Upper lobe of right lung (tissue), 1 donor: ENCODE measurements around the gene PKD1. TPM values are rescaled to one million over a fixed set of nuclear protein-coding genes. Genes with fewer than 3 reads are reported as not detected.
A peak's percentile ranks its signal among the peaks of the same experiment; 100 is the strongest.

ENCODE experiments used
- ATAC-seq: fragments of 200-7000 bp; cut with Tn5 transposase; one replicate; pipeline ENCODE4 v1.9.1; 2020; ENCODE audit warnings: mild to moderate bottlenecking, moderate library complexity
- DNase-seq: peaks from one replicate; pipeline ENCODE4 v3.0.0-alpha.2; 2020
- H3K27ac ChIP-seq: fragments of 200-600 bp; one replicate; pipeline ENCODE4 v1.8.0; 2022
- H3K27me3 ChIP-seq: fragments of 200-600 bp; one replicate; pipeline ENCODE4 v1.8.0; 2022; ENCODE audit warnings: mild to moderate bottlenecking
- H3K36me3 ChIP-seq: fragments of 200-600 bp; one replicate; pipeline ENCODE4 v1.8.0; 2022
- H3K4me1 ChIP-seq: fragments of 200-600 bp; one replicate; pipeline ENCODE4 v1.8.0; 2022
- H3K4me3 ChIP-seq: fragments of 200-600 bp; one replicate; pipeline ENCODE4 v1.8.0; 2022; ENCODE audit warnings: mild to moderate bottlenecking
- H3K9me3 ChIP-seq: fragments of 200-600 bp; one replicate; pipeline ENCODE4 v1.8.0; 2022
- CTCF ChIP-seq: fragments of 200-600 bp; IDR thresholded peaks from one replicate; pipeline ENCODE4 v1.8.0; 2022; ENCODE audit warnings: antibody characterized with exemption
- intact Hi-C: fragments of 100-400 bp; cut with DNase I; formaldehyde crosslinking; loops from one replicate; pipeline ENCODE4 v1.11.0; 2022
- microRNA-seq: library from miRNA; unstranded; fragments of <30 nt; microRNA quantifications from one replicate; pipeline ENCODE4 v1.2.0, GENCODE V29; 2020; ENCODE audit warnings: borderline microRNAs expressed
- total RNA-seq: library from RNA; stranded (reverse); fragmentation: NEBNext Ultra II Directional; extraction: Animal tissue kit (Norgen Biotek cat#: 25700); gene quantifications from one replicate; pipeline ENCODE4 v1.2.1, GENCODE V29; 2021
- donor health status: DM: no; HTN: yes; CAD: no; lungs with severe emphysema.

PKD1 gene
- total RNA-seq, 1 donor from 2014 or later: 84.8 TPM

- Histone ChIP-seq H3K9me3 (no peaks in the 10 kb centered on the region), H3K4me1 (peaks cover 93% of the 10 kb centered on the region), H3K27me3 (no peaks in the 10 kb centered on the region), H3K36me3 (peaks cover 13% of the 10 kb centered on the region), H3K4me3 (no peak overlapping the region), H3K27ac (peak overlapping the region; percentile 94)
- TF ChIP-seq CTCF: no peak
- intact Hi-C loops: no loop called here
- DNase-seq (peak; percentile 83), ATAC-seq (peak; percentile 20)
Observed at GRCh38 chr16:2039274-2040031, 96.2 kb downstream of the PKD1 start.

Small RNA genes lying within 50 kb of the gene (microRNA-seq; reads per million reads assigned to microRNA genes)
- gene MIR1225 (not detected), gene MIR3180-5 (not detected), gene MIR4516 (not detected), gene MIR6511B1 (not detected)

Other genes starting within 250 kb of the PKD1 start
- not detected for gene HS3ST6, start 217.5 kb downstream of the PKD1 start, total RNA-seq
- gene MSRB1, start 192.7 kb downstream of the PKD1 start, total RNA-seq: 28.8 TPM
- gene RPL3L, start 181.2 kb downstream of the PKD1 start, total RNA-seq: not detected
- 86.7 TPM for gene NDUFB10, start 176.4 kb downstream of the PKD1 start, total RNA-seq
- gene RPS2, start 171.1 kb downstream of the PKD1 start, total RNA-seq: 1,490 TPM
- gene RNF151, start 169.0 kb downstream of the PKD1 start, total RNA-seq: not detected
- 24.7 TPM for gene TBL3, start 163.8 kb downstream of the PKD1 start, total RNA-seq
- 1.8 TPM for gene NOXO1, start 154.4 kb downstream of the PKD1 start, total RNA-seq
- gene GFER, start 151.7 kb downstream of the PKD1 start, total RNA-seq: 23.1 TPM
- gene SYNGR3, start 145.9 kb downstream of the PKD1 start, total RNA-seq: 0.61 TPM
- 38.2 TPM for gene ZNF598, start 126.1 kb downstream of the PKD1 start, total RNA-seq
- not detected for gene NPW, start 116.1 kb downstream of the PKD1 start, total RNA-seq
- gene NHERF2, start 109.0 kb downstream of the PKD1 start, total RNA-seq: 363 TPM
- gene NTHL1, start 88.1 kb downstream of the PKD1 start, total RNA-seq: 26.4 TPM
- gene TSC2, start 87.9 kb downstream of the PKD1 start, total RNA-seq: 119 TPM
- 0.67 TPM for gene RAB26, start 12.7 kb upstream of the PKD1 start, total RNA-seq
- 64.3 TPM for gene TRAF7, start 19.9 kb upstream of the PKD1 start, total RNA-seq
- 0.06 TPM for gene CASKIN1, start 60.7 kb upstream of the PKD1 start, total RNA-seq
- gene MLST8, start 69.6 kb upstream of the PKD1 start, total RNA-seq: 29.9 TPM
- 7.5 TPM for gene BRICD5, start 75.0 kb upstream of the PKD1 start, total RNA-seq
- 15.0 TPM for gene PGP, start 78.9 kb upstream of the PKD1 start, total RNA-seq
- gene E4F1, start 87.7 kb upstream of the PKD1 start, total RNA-seq: 22.6 TPM
- gene DNASE1L2, start 100.5 kb upstream of the PKD1 start, total RNA-seq: 0.78 TPM
- 46.2 TPM for gene ECI1, start 115.7 kb upstream of the PKD1 start, total RNA-seq
- gene RNPS1, start 132.2 kb upstream of the PKD1 start, total RNA-seq: 116 TPM
- gene ABCA3, start 204.8 kb upstream of the PKD1 start, total RNA-seq: 598 TPM